Panc1 (cell line): Measurements from ENCODE around the gene TMEM205.

Experiments used
- CTCF ChIP-seq: fragments of 450-650 bp; IDR thresholded peaks from 2 replicates; pipeline ENCODE4 v1.5.1; 2017; ENCODE audit warnings: mild to moderate bottlenecking
- POLR2AphosphoS5 ChIP-seq: IDR thresholded peaks from 2 replicates; pipeline ENCODE4 v1.6.1; 2012; ENCODE audit warnings: mild to moderate bottlenecking, low read depth, low read length, moderate library complexity
- REST ChIP-seq, 2 experiments: IDR thresholded peaks; 2 replicates each; pipeline ENCODE4 v1.6.1; 2011 to 2012; ENCODE audit warnings: low read depth in 2 of 2, control low read depth in 1 of 2, low read length in 1 of 2, mild to moderate bottlenecking in 1 of 2, moderate library complexity in 1 of 2; ENCODE audit not compliant: insufficient read depth in 1 of 2
- SIN3A ChIP-seq: IDR thresholded peaks from 2 replicates; pipeline ENCODE4 v1.6.1; 2012; ENCODE audit warnings: low read depth, mild to moderate bottlenecking, low read length, moderate library complexity, borderline replicate concordance; ENCODE audit not compliant: insufficient read depth
- TCF7L2 ChIP-seq: IDR thresholded peaks from 2 replicates; pipeline ENCODE4 v1.6.1; 2011; ENCODE audit warnings: mild to moderate bottlenecking, low read depth, low read length, inconsistent platforms

- TF ChIP-seq SIN3A (no peak), CTCF (no peak), POLR2AphosphoS5 (no peak), REST (IDR thresholded peaks at IDR 0.05; ENCODE audit: insufficient read depth in 1 of 2, low read depth in 2 of 2, low read length in 1 of 2) (no peak), TCF7L2 (no peak)
These were observed 45.3 kb downstream of the TMEM205 start for GRCh38 chr19:11300811-11301120.
